Fibroblast of villous mesenchyme (primary cell): ENCODE data around the gene TBCB. TPM values are rescaled to one million over a fixed set of nuclear protein-coding genes. Genes with fewer than 3 reads are reported as not detected.
"Not testable (repeated sequence)": the region's sequence is repeated elsewhere in the genome, so short reads cannot be mapped to it uniquely, and the experiment has no call there.

Experiments used
- DNase-seq: peaks from one replicate; pipeline ENCODE4 v3.0.0-alpha.2; 2010; ENCODE audit warnings: low read depth
- H3K4me3 ChIP-seq: 2 replicates; pipeline ENCODE4 v1.5.1; 2011; ENCODE audit warnings: low read depth, mild to moderate bottlenecking, low read length
- total RNA-seq: library from RNA; depleted of rRNA; stranded (reverse); fragments of >200 nt; gene quantifications from 2 replicates; pipeline ENCODE4 v1.2.3, GENCODE V29; 2012
- TF ChIP-seq, protein P1 (sequence below): IDR thresholded peaks from 2 replicates; pipeline ENCODE4 v1.5.1; 2012; ENCODE audit warnings: low read depth, mild to moderate bottlenecking, low read length; ENCODE audit not compliant: insufficient read depth

TBCB gene
- total RNA-seq, 1 donor, result 144 TPM

GRCh38 chr19:36128392-36128736 lies 13.1 kb downstream of the TBCB start:
- TF ChIP-seq, protein P1, sequence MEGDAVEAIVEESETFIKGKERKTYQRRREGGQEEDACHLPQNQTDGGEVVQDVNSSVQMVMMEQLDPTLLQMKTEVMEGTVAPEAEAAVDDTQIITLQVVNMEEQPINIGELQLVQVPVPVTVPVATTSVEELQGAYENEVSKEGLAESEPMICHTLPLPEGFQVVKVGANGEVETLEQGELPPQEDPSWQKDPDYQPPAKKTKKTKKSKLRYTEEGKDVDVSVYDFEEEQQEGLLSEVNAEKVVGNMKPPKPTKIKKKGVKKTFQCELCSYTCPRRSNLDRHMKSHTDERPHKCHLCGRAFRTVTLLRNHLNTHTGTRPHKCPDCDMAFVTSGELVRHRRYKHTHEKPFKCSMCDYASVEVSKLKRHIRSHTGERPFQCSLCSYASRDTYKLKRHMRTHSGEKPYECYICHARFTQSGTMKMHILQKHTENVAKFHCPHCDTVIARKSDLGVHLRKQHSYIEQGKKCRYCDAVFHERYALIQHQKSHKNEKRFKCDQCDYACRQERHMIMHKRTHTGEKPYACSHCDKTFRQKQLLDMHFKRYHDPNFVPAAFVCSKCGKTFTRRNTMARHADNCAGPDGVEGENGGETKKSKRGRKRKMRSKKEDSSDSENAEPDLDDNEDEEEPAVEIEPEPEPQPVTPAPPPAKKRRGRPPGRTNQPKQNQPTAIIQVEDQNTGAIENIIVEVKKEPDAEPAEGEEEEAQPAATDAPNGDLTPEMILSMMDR, result no peak
- peak overlapping the region; percentile 67 for H3K4me3 ChIP-seq
- no peak for DNase-seq

GRCh38 chr19:36131221-36131620 lies 16.0 kb downstream of the TBCB start:
- DNase-seq, H3K4me3 ChIP-seq: not testable (repeated sequence)

- DNase-seq, H3K4me3 ChIP-seq: not testable (repeated sequence)
Observed at GRCh38 chr19:36134867-36135266, 19.6 kb downstream of the TBCB start.

DNA sequence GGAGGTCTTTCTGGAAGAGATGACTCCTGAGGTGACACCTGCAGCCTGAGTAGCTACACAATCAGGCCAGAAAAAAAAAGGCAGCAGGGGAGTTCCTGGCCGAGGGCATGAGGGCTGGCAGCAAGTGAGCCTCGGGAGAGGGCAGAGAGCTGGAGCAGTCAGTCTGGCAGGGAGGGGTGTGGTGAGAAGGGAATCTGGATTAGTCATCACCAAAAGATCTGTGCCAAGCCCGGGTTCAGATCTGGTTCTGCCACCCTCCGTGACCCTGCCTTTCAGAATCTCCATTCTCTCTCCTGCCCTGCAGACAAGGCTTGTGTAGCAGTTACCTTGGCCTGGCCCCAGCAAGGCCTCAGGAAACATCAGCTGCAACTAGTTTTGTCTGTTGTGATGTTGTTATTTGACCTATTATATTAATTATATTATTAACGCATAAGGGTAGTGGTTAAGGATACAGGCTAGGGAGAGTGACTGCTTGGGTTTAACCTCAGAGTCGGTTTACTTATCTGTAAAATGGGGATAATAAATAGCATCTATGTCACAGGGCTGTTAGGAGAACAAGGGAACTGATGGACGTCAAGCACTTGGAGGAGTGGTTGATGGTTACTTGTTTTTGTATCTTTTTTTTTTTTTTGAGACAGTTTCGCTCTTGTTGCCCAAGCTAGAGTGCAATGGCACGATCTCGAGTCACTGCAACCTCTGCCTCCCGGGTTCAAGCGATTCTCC lies 21.9 kb downstream of the TBCB start:
- DNase-seq, result peak; percentile 17
- H3K4me3 ChIP-seq, result no peak overlapping the region
- TF ChIP-seq, protein P1, result no peak

- DNase-seq, result no peak
- TF ChIP-seq, protein P1, result no peak
- peak overlapping the region; percentile 83 for H3K4me3 ChIP-seq
Observed at GRCh38 chr19:36139120-36139472, 23.8 kb downstream of the TBCB start.

- TF ChIP-seq, protein P1, result no peak
- H3K4me3 ChIP-seq, result peak within 1 kb of the TSS; percentile 83
- peak; percentile 95 for DNase-seq
Observed at GRCh38 chr19:36139473-36140303, 24.4 kb downstream of the TBCB start, which contains the start of gene CAPNS1. CAPNS1 (plus strand) TSS chr19:36140066; CDS start chr19:36141012, 946 bp downstream.

GRCh38 chr19:36140304-36141038 lies 25.2 kb downstream of the TBCB start:
- TF ChIP-seq, protein P1, result no peak
- peak; percentile 44 for DNase-seq
- peak overlapping the region; percentile 83 for H3K4me3 ChIP-seq
